PC-9 (cell line): ENCODE data around the gene GCC2. TPM values are rescaled to one million over a fixed set of nuclear protein-coding genes. Genes with fewer than 3 reads are reported as not detected.
"Not testable (repeated sequence)": the region's sequence is repeated elsewhere in the genome, so short reads cannot be mapped to it uniquely, and the experiment has no call there.

Experiments
- BruUV-seq: library from RNA; stranded (reverse); fragments of 400-500 nt; replicated peaks from 2 replicates; lab custom pipeline; 2021; lab: Mats Ljungman, UMichigan
- CTCF ChIA-PET: fragments of 300-600 bp; sonication (Branson Sonifier 250); formaldehyde crosslinking; loops from one replicate; lab custom pipeline; 2022; ENCODE audit warnings: antibody characterized with exemption; lab: Charles Lee
- POLR2A ChIA-PET: fragments of 300-600 bp; sonication (Branson Sonifier 250); formaldehyde crosslinking; loops from one replicate; lab custom pipeline; 2022; ENCODE audit warnings: antibody characterized with exemption; ENCODE audit not compliant: unreplicated experiment; lab: Charles Lee
- DNase-seq, 2 experiments: peaks; one replicate each; pipeline versions ENCODE4 v3.0.0 to v3.0.0-alpha.2; 2015 to 2022; ENCODE audit warnings: mixed read lengths in 1 of 2
- H2AFZ ChIP-seq: fragments of 200-600 bp; sonication (generic); 2 replicates; pipeline ENCODE4 v1.8.1; 2017; ENCODE audit warnings: antibody characterized with exemption
- H3F3A ChIP-seq: fragments of 200-600 bp; sonication (generic); 2 replicates; pipeline ENCODE4 v1.8.1; 2017; ENCODE audit warnings: antibody characterized with exemption, mild to moderate bottlenecking, low read depth; ENCODE audit not compliant: insufficient read depth
- H3K27ac ChIP-seq: fragments of 200-600 bp; sonication (generic); 2 replicates; pipeline ENCODE4 v1.6.1; 2016; ENCODE audit warnings: mixed run types
- H3K27me3 ChIP-seq: fragments of 200-600 bp; sonication (generic); 2 replicates; pipeline ENCODE4 v1.6.1; 2016; ENCODE audit warnings: low read depth, mixed run types; ENCODE audit not compliant: insufficient read depth
- H3K36me3 ChIP-seq: fragments of 200-600 bp; sonication (generic); 2 replicates; pipeline ENCODE4 v1.6.1; 2016; ENCODE audit warnings: low read depth, mixed run types
- H3K4me1 ChIP-seq: fragments of 200-600 bp; sonication (generic); replicated peaks from 2 replicates; pipeline ENCODE4 v1.6.1; 2016; ENCODE audit warnings: mixed run types; ENCODE audit not compliant: insufficient read depth
- H3K4me2 ChIP-seq: fragments of 200-600 bp; sonication (generic); 2 replicates; pipeline ENCODE4 v1.6.1; 2017; ENCODE audit warnings: mixed run types
- H3K4me3 ChIP-seq: fragments of 200-600 bp; sonication (generic); 2 replicates; pipeline ENCODE4 v1.6.1; 2016; ENCODE audit warnings: mixed run types
- H3K79me2 ChIP-seq: fragments of 200-600 bp; sonication (generic); 2 replicates; pipeline ENCODE4 v1.6.1; 2017; ENCODE audit warnings: low read depth, mixed run types
- H3K9me2 ChIP-seq: fragments of 200-600 bp; sonication (generic); 2 replicates; pipeline ENCODE4 v1.8.1; 2017; ENCODE audit warnings: mild to moderate bottlenecking; ENCODE audit not compliant: insufficient read depth
- H3K9me3 ChIP-seq: fragments of 200-600 bp; sonication (generic); 2 replicates; pipeline ENCODE4 v1.8.1; 2016; ENCODE audit warnings: low read depth; ENCODE audit not compliant: insufficient read depth
- H4K20me1 ChIP-seq: fragments of 200-600 bp; sonication (generic); 2 replicates; pipeline ENCODE4 v1.8.1; 2017; ENCODE audit not compliant: insufficient read depth
- CTCF ChIP-seq: fragments of 200-600 bp; sonication (generic); conservative IDR thresholded peaks from 2 replicates; pipeline ENCODE4 v1.6.1; 2017; ENCODE audit warnings: mixed run types, antibody characterized with exemption, mild to moderate bottlenecking, moderate library complexity
- EZH2 ChIP-seq: fragments of 200-600 bp; sonication (generic); IDR thresholded peaks from 2 replicates; pipeline ENCODE4 v1.8.0; 2017; ENCODE audit warnings: antibody characterized with exemption, low read depth
- intact Hi-C: fragments of 100-400 bp; cut with micrococcal nuclease; formaldehyde crosslinking; loops from one replicate; pipeline ENCODE4 v1.10.0; 2022; ENCODE audit not compliant: unreplicated experiment
- total RNA-seq: library from RNA; stranded (reverse); gene quantifications from 2 replicates; pipeline ENCODE4 v1.2.3, GENCODE V29; 2021

GCC2 gene
- total RNA-seq, 1 experiment from 2014 or later: 49.1 TPM

GRCh38 chr2:108428286-108429009, 20.6 kb upstream of the GCC2 start:
- Histone ChIP-seq H3K9me2 (no peaks in the 10 kb centered on the region), H2AFZ (no peak overlapping the region), H3K27ac (no peak overlapping the region), H4K20me1 (no peaks in the 10 kb centered on the region), H3K4me1 (no peaks in the 10 kb centered on the region), H3K27me3 (no peaks in the 10 kb centered on the region), H3K36me3 (no peaks in the 10 kb centered on the region), H3K4me3 (no peak overlapping the region), H3K4me2 (no peak overlapping the region), H3F3A (no peaks in the 10 kb centered on the region), H3K9me3 (no peaks in the 10 kb centered on the region), H3K79me2 (no peaks in the 10 kb centered on the region)
- BruUV-seq: no TSS peak
- TF ChIP-seq EZH2 (no peak), CTCF (no peak)
- ChIA-PET POLR2A (no interaction called here), CTCF (no interaction called here)
- intact Hi-C loops: no loop called here
- no peak for DNase-seq

GRCh38 chr2:108435578-108435977, 13.4 kb upstream of the GCC2 start:
- H3K4me2 ChIP-seq, DNase-seq, H3K27me3 ChIP-seq, BruUV-seq, CTCF ChIA-PET, H3F3A ChIP-seq, intact Hi-C loops, H2AFZ ChIP-seq, POLR2A ChIA-PET, H3K79me2 ChIP-seq, H3K9me3 ChIP-seq, H3K4me1 ChIP-seq, H3K36me3 ChIP-seq, H4K20me1 ChIP-seq, H3K9me2 ChIP-seq, H3K4me3 ChIP-seq, H3K27ac ChIP-seq: not testable (repeated sequence)

GRCh38 chr2:108436976-108437375, 12.0 kb upstream of the GCC2 start:
- DNase-seq: no peak
- H3K27ac ChIP-seq: no peak overlapping the region
- no peaks in the 10 kb centered on the region for H3K9me3 ChIP-seq
- no peak overlapping the region for H3K4me2 ChIP-seq
- ChIA-PET POLR2A (no interaction called here), CTCF (no interaction called here)
- intact Hi-C loops: no loop called here
- TF ChIP-seq EZH2: no peak
- TF ChIP-seq CTCF: no peak
- H3K4me1 ChIP-seq: no peaks in the 10 kb centered on the region
- H3K4me3 ChIP-seq: no peak overlapping the region
- H3K27me3 ChIP-seq: no peaks in the 10 kb centered on the region
- H3F3A ChIP-seq: no peaks in the 10 kb centered on the region
- no TSS peak for BruUV-seq
- H4K20me1 ChIP-seq: no peaks in the 10 kb centered on the region
- H3K79me2 ChIP-seq: no peaks in the 10 kb centered on the region
- H3K36me3 ChIP-seq: no peaks in the 10 kb centered on the region
- H3K9me2 ChIP-seq: no peaks in the 10 kb centered on the region
- no peak overlapping the region for H2AFZ ChIP-seq

- no peak overlapping the region for H3K4me2 ChIP-seq
- no peak for TF ChIP-seq EZH2
- no peak for TF ChIP-seq CTCF
- ChIA-PET POLR2A (no interaction called here), CTCF (no interaction called here)
- H3K27ac ChIP-seq: no peak overlapping the region
- no peaks in the 10 kb centered on the region for H3K9me2 ChIP-seq
- no peaks in the 10 kb centered on the region for H3K36me3 ChIP-seq
- H3F3A ChIP-seq: no peaks in the 10 kb centered on the region
- H4K20me1 ChIP-seq: no peaks in the 10 kb centered on the region
- no peaks in the 10 kb centered on the region for H3K27me3 ChIP-seq
- no peak overlapping the region for H3K4me3 ChIP-seq
- no TSS peak for BruUV-seq
- H3K9me3 ChIP-seq: no peaks in the 10 kb centered on the region
- H3K4me1 ChIP-seq: no peaks in the 10 kb centered on the region
- intact Hi-C loops: no loop called here
- H3K79me2 ChIP-seq: no peaks in the 10 kb centered on the region
- H2AFZ ChIP-seq: no peak overlapping the region
- DNase-seq: no peak
Observed at GRCh38 chr2:108441712-108442111, 7.3 kb upstream of the GCC2 start.
